DOHH2 (cell line): Measurements from ENCODE around the gene TMC3.

Source experiments
- H3F3A ChIP-seq: fragments of 200-600 bp; sonication (generic), shearing (Covaris generic); 2 replicates; pipeline ENCODE4 v1.6.0; 2016; ENCODE audit warnings: antibody characterized with exemption, mild to moderate bottlenecking; ENCODE audit not compliant: control insufficient read depth, insufficient read depth
- H3K27ac ChIP-seq: fragments of 200-600 bp; sonication (generic); 2 replicates; pipeline ENCODE4 v1.5.1; 2014; ENCODE audit warnings: low read depth, mild to moderate bottlenecking, low read length, moderate library complexity
- H3K27me3 ChIP-seq: fragments of 200-600 bp; sonication (generic); 2 replicates; pipeline ENCODE4 v1.6.1; 2014; ENCODE audit warnings: mild to moderate bottlenecking, low read length, mixed read lengths; ENCODE audit not compliant: control insufficient read depth
- H3K36me3 ChIP-seq: fragments of 200-600 bp; sonication (generic); 2 replicates; pipeline ENCODE4 v1.6.1; 2014; ENCODE audit warnings: mild to moderate bottlenecking, low read length, moderate library complexity, mixed read lengths; ENCODE audit not compliant: control insufficient read depth
- H3K4me1 ChIP-seq: fragments of 200-600 bp; sonication (generic); 2 replicates; pipeline ENCODE4 v1.6.1; 2014; ENCODE audit warnings: mild to moderate bottlenecking, low read length, mixed read lengths; ENCODE audit not compliant: control insufficient read depth
- H3K4me2 ChIP-seq: fragments of 200-600 bp; sonication (generic); 2 replicates; pipeline ENCODE4 v1.6.0; 2014; ENCODE audit warnings: mild to moderate bottlenecking, low read length, moderate library complexity
- H3K4me3 ChIP-seq: fragments of 200-600 bp; sonication (generic); 2 replicates; pipeline ENCODE4 v1.5.1; 2014; ENCODE audit warnings: mild to moderate bottlenecking, low read length, mixed read lengths
- H3K79me2 ChIP-seq: fragments of 200-600 bp; sonication (generic); 2 replicates; pipeline ENCODE4 v1.6.1; 2014; ENCODE audit warnings: mild to moderate bottlenecking, low read length, mixed read lengths; ENCODE audit not compliant: control insufficient read depth
- H3K9me2 ChIP-seq: fragments of 200-600 bp; sonication (generic); replicated peaks from 2 replicates; pipeline ENCODE4 v1.6.1; 2014; ENCODE audit warnings: mild to moderate bottlenecking, low read length, mixed read lengths; ENCODE audit not compliant: control insufficient read depth
- H3K9me3 ChIP-seq: fragments of 200-600 bp; sonication (generic); 2 replicates; pipeline ENCODE4 v1.6.1; 2014; ENCODE audit warnings: antibody characterized with exemption, low read length, mixed read lengths; ENCODE audit not compliant: control insufficient read depth, insufficient read depth
- H4K20me1 ChIP-seq: fragments of 200-600 bp; sonication (generic); 2 replicates; pipeline ENCODE4 v1.6.0; 2014; ENCODE audit warnings: low read depth, mild to moderate bottlenecking, antibody characterized with exemption, low read length, moderate library complexity; ENCODE audit not compliant: control insufficient read depth, insufficient read depth
- CTCF ChIP-seq: fragments of 200-600 bp; sonication (generic); IDR thresholded peaks from one replicate; pipeline ENCODE4 v1.5.1; 2014; ENCODE audit warnings: antibody characterized with exemption, mild to moderate bottlenecking, low read depth, low read length; ENCODE audit not compliant: poor library complexity, severe bottlenecking
- EZH2phosphoT487 ChIP-seq: fragments of 200-600 bp; sonication (generic); IDR thresholded peaks from 2 replicates; pipeline ENCODE4 v1.6.1; 2017; ENCODE audit warnings: borderline replicate concordance, mild to moderate bottlenecking, antibody characterized with exemption, low read length, moderate library complexity, mixed read lengths

The TMC3 gene

GRCh38 chr15:81296673-81297072 lies 77.3 kb downstream of the TMC3 start:
- Histone ChIP-seq H3K27me3 (no peaks in the 10 kb centered on the region), H3K27ac (peak overlapping the region; percentile 98), H3K36me3 (peaks cover 45% of the 10 kb centered on the region), H3K9me3 (no peaks in the 10 kb centered on the region), H3K4me2 (peak overlapping the region; percentile 99), H3K4me3 (peak overlapping the region; percentile 84), H4K20me1 (no peaks in the 10 kb centered on the region), H3K4me1 (peaks cover 98% of the 10 kb centered on the region), H3F3A (peaks cover 45% of the 10 kb centered on the region), H3K79me2 (peaks cover 58% of the 10 kb centered on the region), H3K9me2 (no peaks in the 10 kb centered on the region)
- TF ChIP-seq EZH2phosphoT487 (no peak), CTCF (no peak)

- Histone ChIP-seq H3F3A (peaks cover 40% of the 10 kb centered on the region), H3K27ac (peak overlapping the region; percentile 98), H3K36me3 (peaks cover 41% of the 10 kb centered on the region), H3K9me3 (no peaks in the 10 kb centered on the region), H3K27me3 (no peaks in the 10 kb centered on the region), H4K20me1 (no peaks in the 10 kb centered on the region), H3K79me2 (peaks cover 57% of the 10 kb centered on the region), H3K9me2 (no peaks in the 10 kb centered on the region), H3K4me3 (peak overlapping the region; percentile 84), H3K4me1 (peaks cover 98% of the 10 kb centered on the region), H3K4me2 (peak overlapping the region; percentile 99)
- no peak for TF ChIP-seq EZH2phosphoT487
- peak; percentile 24 for TF ChIP-seq CTCF
Measured at GRCh38 chr15:81296186-81296585, 77.8 kb downstream of the TMC3 start.

GRCh38 chr15:81295486-81296121 lies 78.4 kb downstream of the TMC3 start:
- no peak for TF ChIP-seq CTCF
- TF ChIP-seq EZH2phosphoT487: no peak
- Histone ChIP-seq H3K36me3 (peaks cover 35% of the 10 kb centered on the region), H3K27ac (peak overlapping the region; percentile 98), H3K4me1 (peaks cover 97% of the 10 kb centered on the region), H3K27me3 (no peaks in the 10 kb centered on the region), H3K4me3 (peak overlapping the region; percentile 84), H3K9me3 (no peaks in the 10 kb centered on the region), H3K4me2 (peak overlapping the region; percentile 99), H3K9me2 (no peaks in the 10 kb centered on the region), H4K20me1 (no peaks in the 10 kb centered on the region), H3K79me2 (peaks cover 51% of the 10 kb centered on the region), H3F3A (peaks cover 36% of the 10 kb centered on the region)

- H3K4me2 ChIP-seq: peak overlapping the region; percentile 99
- H3K9me2 ChIP-seq: no peaks in the 10 kb centered on the region
- H3K27me3 ChIP-seq: no peaks in the 10 kb centered on the region
- H3K36me3 ChIP-seq: peaks cover 26% of the 10 kb centered on the region
- no peaks in the 10 kb centered on the region for H3K9me3 ChIP-seq
- H3K4me3 ChIP-seq: peak overlapping the region; percentile 84
- H3F3A ChIP-seq: peaks cover 36% of the 10 kb centered on the region
- no peaks in the 10 kb centered on the region for H4K20me1 ChIP-seq
- peaks cover 93% of the 10 kb centered on the region for H3K4me1 ChIP-seq
- no peak for TF ChIP-seq EZH2phosphoT487
- TF ChIP-seq CTCF: peak; percentile 59
- peaks cover 41% of the 10 kb centered on the region for H3K79me2 ChIP-seq
- peak overlapping the region; percentile 98 for H3K27ac ChIP-seq
Measured at GRCh38 chr15:81294516-81294880, 79.5 kb downstream of the TMC3 start.
